Trophoblast cell (in vitro differentiated cells and primary cell): Measurements from ENCODE around the gene SPNS1.
A peak's percentile ranks its signal among the peaks of the same experiment; 100 is the strongest.

Experiments
- DNase-seq, 2 donors: peaks; one replicate each; pipeline ENCODE4 v3.0.0-alpha.2; 2016
- H2AFZ ChIP-seq: 2 replicates; pipeline ENCODE4 v1.6.1; 2013; ENCODE audit warnings: low read length, moderate library complexity, mild to moderate bottlenecking; ENCODE audit not compliant: insufficient read depth, poor library complexity
- H2AK5ac ChIP-seq: 2 replicates; pipeline ENCODE4 v1.6.1; 2013; ENCODE audit warnings: mild to moderate bottlenecking, low read length
- H2BK120ac ChIP-seq: 2 replicates; pipeline ENCODE4 v1.6.1; 2013; ENCODE audit warnings: low read length, mild to moderate bottlenecking, moderate library complexity; ENCODE audit not compliant: insufficient read depth, poor library complexity
- H2BK12ac ChIP-seq: 2 replicates; pipeline ENCODE4 v1.6.1; 2013; ENCODE audit warnings: mild to moderate bottlenecking, low read length, moderate library complexity
- H2BK5ac ChIP-seq: 2 replicates; pipeline ENCODE4 v1.6.1; 2013; ENCODE audit warnings: low read length, low read depth, moderate library complexity, mild to moderate bottlenecking; ENCODE audit not compliant: poor library complexity
- H3K14ac ChIP-seq: 2 replicates; pipeline ENCODE4 v1.6.1; 2013; ENCODE audit warnings: mild to moderate bottlenecking, low read length
- H3K18ac ChIP-seq: 2 replicates; pipeline ENCODE4 v1.6.1; 2013; ENCODE audit warnings: mild to moderate bottlenecking, low read length
- H3K23ac ChIP-seq: 2 replicates; pipeline ENCODE4 v1.6.1; 2013; ENCODE audit warnings: low read length
- H3K27ac ChIP-seq: 2 replicates; pipeline ENCODE4 v1.5.1; 2013; ENCODE audit warnings: low read depth, mild to moderate bottlenecking, inconsistent platforms, low read length, moderate library complexity
- H3K27me3 ChIP-seq: 2 replicates; pipeline ENCODE4 v1.6.1; 2013; ENCODE audit warnings: inconsistent platforms, mild to moderate bottlenecking, low read length, moderate library complexity; ENCODE audit not compliant: insufficient read depth
- H3K36me3 ChIP-seq, 2 experiments: 1 replicate in 1 of 2; 2 replicates in 1 of 2; pipeline ENCODE4 v1.6.1; 2013; ENCODE audit warnings: low read length in 2 of 2, mild to moderate bottlenecking in 2 of 2, moderate library complexity in 1 of 2; ENCODE audit not compliant: insufficient read depth in 2 of 2, control insufficient read depth in 1 of 2
- H3K4ac ChIP-seq: 2 replicates; pipeline ENCODE4 v1.6.1; 2013; ENCODE audit warnings: low read depth, mild to moderate bottlenecking, low read length, moderate library complexity
- H3K4me1 ChIP-seq, 2 experiments: 1 replicate in 1 of 2; 2 replicates in 1 of 2; pipeline ENCODE4 v1.6.1; 2013; ENCODE audit warnings: low read length in 2 of 2, mild to moderate bottlenecking in 2 of 2, moderate library complexity in 1 of 2; ENCODE audit not compliant: insufficient read depth in 2 of 2, control insufficient read depth in 1 of 2
- H3K4me2 ChIP-seq: 2 replicates; pipeline ENCODE4 v1.6.1; 2013; ENCODE audit warnings: inconsistent platforms, mild to moderate bottlenecking, low read length, moderate library complexity
- H3K4me3 ChIP-seq: 2 replicates; pipeline ENCODE4 v1.5.1; 2013; ENCODE audit warnings: mild to moderate bottlenecking, low read depth, low read length, inconsistent platforms
- H3K79me1 ChIP-seq: one replicate; pipeline ENCODE4 v1.6.1; 2013; ENCODE audit warnings: low read length
- H3K79me2 ChIP-seq: 2 replicates; pipeline ENCODE4 v1.6.1; 2013; ENCODE audit warnings: low read length, mild to moderate bottlenecking; ENCODE audit not compliant: control insufficient read depth, insufficient read depth, poor library complexity
- H3K9ac ChIP-seq: 2 replicates; pipeline ENCODE4 v1.6.1; 2013; ENCODE audit warnings: mild to moderate bottlenecking, low read length
- H3K9me3 ChIP-seq: 2 replicates; pipeline ENCODE4 v1.6.1; 2013; ENCODE audit warnings: low read depth, mild to moderate bottlenecking, control low read depth, inconsistent platforms, low read length; ENCODE audit not compliant: insufficient read depth
- H4K12ac ChIP-seq: 2 replicates; pipeline ENCODE4 v1.6.1; 2013; ENCODE audit warnings: low read depth, mild to moderate bottlenecking, low read length, moderate library complexity
- H4K8ac ChIP-seq: 2 replicates; pipeline ENCODE4 v1.6.1; 2013; ENCODE audit warnings: low read depth, mild to moderate bottlenecking, low read length, moderate library complexity
- H4K91ac ChIP-seq: one replicate; pipeline ENCODE4 v1.6.1; 2013; ENCODE audit warnings: low read depth, mild to moderate bottlenecking, low read length, moderate library complexity
- WGBS: extraction: QIAGEN DNeasy Blood & Tissue Kit; methylation state at CpG from one replicate; pipeline ENCODE4 v1.1.7; 2013; ENCODE audit warnings: missing lambda C conversion rate; ENCODE audit not compliant: insufficient read length, insufficient coverage; ENCODE audit errors: extremely low coverage; 5-methylcytosine and 5-hydroxymethylcytosine counted together

The SPNS1 gene

DNA sequence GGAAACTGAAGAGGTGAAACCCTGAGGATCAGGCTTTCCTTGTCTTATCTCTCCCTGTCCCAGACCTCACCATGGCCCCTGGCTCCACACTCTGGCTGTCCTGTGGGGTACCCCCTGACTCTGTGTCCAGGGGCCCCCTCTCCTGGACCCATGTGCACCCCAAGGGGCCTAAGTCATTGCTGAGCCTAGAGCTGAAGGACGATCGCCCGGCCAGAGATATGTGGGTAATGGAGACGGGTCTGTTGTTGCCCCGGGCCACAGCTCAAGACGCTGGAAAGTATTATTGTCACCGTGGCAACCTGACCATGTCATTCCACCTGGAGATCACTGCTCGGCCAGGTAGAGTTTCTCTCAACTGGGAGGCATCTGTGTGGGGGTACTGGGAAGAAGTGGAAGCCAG is 41.4 kb upstream of the SPNS1 start:
- Histone ChIP-seq H4K8ac (no peak overlapping the region), H3K27me3 (no peaks in the 10 kb centered on the region), H2BK12ac (no peak overlapping the region), H3K27ac (no peak overlapping the region), H3K4ac (no peak overlapping the region), H3K14ac (no peak overlapping the region), H3K18ac (no peak overlapping the region), H3K79me2 (no peaks in the 10 kb centered on the region), H4K12ac (no peak overlapping the region), H3K36me3 (no peaks in the 10 kb centered on the region), H3K9ac (no peak overlapping the region), H2BK5ac (no peak overlapping the region), H3K4me2 (no peak overlapping the region), H2AK5ac (no peak overlapping the region), H3K4me3 (no peak overlapping the region), H2BK120ac (no peak overlapping the region), H4K91ac (no peak overlapping the region), H3K79me1 (no peaks in the 10 kb centered on the region), H3K23ac (no peak overlapping the region), H3K9me3 (peaks cover 1% of the 10 kb centered on the region), H2AFZ (no peak overlapping the region), H3K4me1 (peaks cover 3 to 6% of the 10 kb centered on the region in 2 experiments)
- DNase-seq = peak; percentile 29 to 71
- no CpG with 5 or more reads among the region's 8 CpGs for WGBS

GRCh38 chr16:28935346-28935745 is 39.2 kb upstream of the SPNS1 start:
- Histone ChIP-seq H4K91ac (no peak overlapping the region), H3K27ac (no peak overlapping the region), H3K27me3 (no peaks in the 10 kb centered on the region)

GRCh38 chr16:28935924-28936783 is 38.4 kb upstream of the SPNS1 start:
- Histone ChIP-seq H2BK120ac (no peak overlapping the region), H3K18ac (no peak overlapping the region), H2BK5ac (no peak overlapping the region), H3K9me3 (peaks cover 1% of the 10 kb centered on the region), H3K9ac (no peak overlapping the region), H3K27ac (no peak overlapping the region), H4K12ac (no peak overlapping the region), H3K36me3 (no peaks in the 10 kb centered on the region), H4K91ac (no peak overlapping the region), H4K8ac (no peak overlapping the region), H3K79me2 (no peaks in the 10 kb centered on the region), H2AFZ (no peak overlapping the region), H3K4me1 (peaks cover 3 to 6% of the 10 kb centered on the region in 2 experiments), H3K14ac (no peak overlapping the region), H3K4me3 (no peak overlapping the region), H3K79me1 (no peaks in the 10 kb centered on the region), H3K4ac (no peak overlapping the region), H3K4me2 (no peak overlapping the region), H3K27me3 (no peaks in the 10 kb centered on the region), H3K23ac (no peak overlapping the region), H2BK12ac (no peak overlapping the region), H2AK5ac (peak overlapping the region; percentile 44)
- no CpG with 5 or more reads among the region's 36 CpGs for WGBS
- DNase-seq = peak; percentile 85 to 91

More at GRCh38 chr16:28935346-28935745, 39.2 kb upstream of the SPNS1 start:
- Histone ChIP-seq H2AK5ac (no peak overlapping the region), H3K4me1 (peaks cover 3 to 6% of the 10 kb centered on the region in 2 experiments), H3K23ac (no peak overlapping the region), H3K9me3 (peaks cover 1% of the 10 kb centered on the region), H2BK120ac (no peak overlapping the region), H3K79me1 (no peaks in the 10 kb centered on the region), H3K14ac (no peak overlapping the region), H3K18ac (no peak overlapping the region), H3K4ac (no peak overlapping the region), H3K9ac (no peak overlapping the region), H3K4me3 (no peak overlapping the region), H2BK5ac (no peak overlapping the region), H4K8ac (no peak overlapping the region), H4K12ac (no peak overlapping the region), H3K4me2 (no peak overlapping the region), H3K79me2 (no peaks in the 10 kb centered on the region), H3K36me3 (no peaks in the 10 kb centered on the region), H2BK12ac (no peak overlapping the region), H2AFZ (no peak overlapping the region)
- no peak for DNase-seq
- WGBS = no CpG with 5 or more reads among the region's 4 CpGs

GRCh38 chr16:28936784-28937155 is 37.8 kb upstream of the SPNS1 start:
- no CpG with 5 or more reads among the region's 26 CpGs for WGBS
- H2BK120ac ChIP-seq = no peak overlapping the region
- peaks cover 3 to 6% of the 10 kb centered on the region in 2 experiments for H3K4me1 ChIP-seq

More at GRCh38 chr16:28936784-28937155, 37.8 kb upstream of the SPNS1 start:
- Histone ChIP-seq H3K4ac (no peak overlapping the region), H3K4me3 (no peak overlapping the region), H3K27ac (no peak overlapping the region), H3K9ac (no peak overlapping the region), H2BK12ac (no peak overlapping the region), H2AK5ac (no peak overlapping the region), H3K9me3 (peaks cover 1% of the 10 kb centered on the region), H3K23ac (no peak overlapping the region), H4K91ac (no peak overlapping the region), H3K18ac (no peak overlapping the region), H3K27me3 (no peaks in the 10 kb centered on the region), H3K79me2 (no peaks in the 10 kb centered on the region), H3K79me1 (no peaks in the 10 kb centered on the region), H3K36me3 (no peaks in the 10 kb centered on the region), H2BK5ac (no peak overlapping the region), H4K12ac (no peak overlapping the region), H3K14ac (no peak overlapping the region), H3K4me2 (no peak overlapping the region), H4K8ac (no peak overlapping the region), H2AFZ (no peak overlapping the region)
- DNase-seq = no peak
